ENCODE data around the gene STIM2. TPM values are rescaled to one million over a fixed set of nuclear protein-coding genes. Genes with fewer than 3 reads are reported as not detected.

STIM2 gene
- total RNA-seq, 6 experiments from 2014 or later: 9.1 to 14.6 (median 9.6) TPM

DNA sequence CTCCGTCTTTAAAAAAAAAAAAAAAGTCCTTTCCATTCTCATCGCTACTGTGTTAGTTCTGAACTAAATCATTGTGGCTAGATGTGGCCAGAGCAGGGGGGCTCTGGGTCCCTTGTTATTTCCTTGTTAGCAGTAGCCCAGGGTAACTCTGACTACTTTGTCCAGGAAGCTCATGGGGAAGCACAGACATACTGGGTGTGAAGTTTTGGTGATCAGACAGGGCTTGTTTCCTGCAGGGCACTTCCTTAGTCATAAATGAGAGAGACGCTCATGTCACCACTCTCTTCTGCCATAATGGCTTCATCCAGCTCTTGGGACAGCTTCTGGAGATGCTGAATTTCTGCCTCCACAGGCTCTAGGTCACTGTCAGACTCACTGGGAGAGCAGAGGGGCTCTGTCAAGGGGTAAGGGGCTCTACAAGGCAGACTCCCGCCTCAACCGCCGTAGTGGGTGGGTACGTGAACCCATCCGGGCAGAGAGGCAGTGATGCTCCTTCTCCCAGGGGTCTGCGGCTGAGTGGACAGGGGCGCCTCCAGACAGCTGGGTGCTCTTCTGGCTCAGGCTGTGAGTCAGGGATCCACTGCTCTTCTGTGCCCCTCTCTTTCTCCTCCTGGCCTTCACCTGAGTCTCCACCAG is 12.9 kb downstream of the STIM2 start:
- no peaks in the 10 kb centered on the region for H3K4me1 ChIP-seq
- H3K9me3 ChIP-seq: no peaks in the 10 kb centered on the region
- DNase-seq: no peak
- no peak overlapping the region for H3K4me3 ChIP-seq
- no peaks in the 10 kb centered on the region for H3K36me3 ChIP-seq
- intact Hi-C loops (cut with DNase I): no loop called here
- 60% methylated on average over 3 of the region's 10 CpGs for WGBS (ENCODE audit: insufficient coverage, low coverage, low lambda C conversion rate, missing lambda C conversion rate)
- H3K27me3 ChIP-seq: no peaks in the 10 kb centered on the region
- ATAC-seq: peak; percentile 55 to 67 (median 62)
- no peak overlapping the region for H3K27ac ChIP-seq
- no peak for TF ChIP-seq POLR2A (IDR thresholded peaks at IDR 0.05)
- no peak for TF ChIP-seq CTCF (IDR thresholded peaks at IDR 0.05)

GRCh38 chr4:26874110-26874509 is 13.5 kb downstream of the STIM2 start:
- Histone ChIP-seq H3K36me3 (no peaks in the 10 kb centered on the region), H3K27ac (no peak overlapping the region), H3K4me1 (no peaks in the 10 kb centered on the region), H3K4me3 (no peak overlapping the region), H3K9me3 (no peaks in the 10 kb centered on the region), H3K27me3 (no peaks in the 10 kb centered on the region)
- intact Hi-C loops (cut with DNase I): no loop called here
- TF ChIP-seq CTCF (IDR thresholded peaks at IDR 0.05): no peak
- no peak for TF ChIP-seq POLR2A (IDR thresholded peaks at IDR 0.05)
- peak in 2 of 4 donors; percentile 17 to 30 for ATAC-seq
- 88% methylated on average over 4 of the region's 7 CpGs for WGBS (ENCODE audit: insufficient coverage, low coverage, low lambda C conversion rate, missing lambda C conversion rate)
- peak in 1 of 3 donors; percentile 50 for DNase-seq

DNA sequence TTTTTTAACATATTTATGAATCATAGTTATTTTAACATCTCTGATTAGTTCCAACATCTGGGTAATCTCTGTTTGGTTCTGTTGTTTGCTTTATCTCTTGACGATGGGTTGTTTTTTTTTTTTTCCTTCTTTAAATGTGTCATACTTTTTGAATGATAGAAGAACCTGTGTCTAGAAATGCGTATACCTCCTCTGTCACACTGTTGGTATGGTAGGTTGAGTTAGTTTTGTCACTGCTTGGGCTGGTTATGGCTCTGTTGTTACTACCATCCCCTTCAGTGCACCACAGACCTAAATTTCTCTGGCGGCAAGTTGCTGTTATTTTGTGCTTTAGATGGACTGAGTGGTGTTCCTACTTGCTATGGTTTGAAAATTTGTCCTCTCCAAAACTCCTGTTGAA is 16.8 kb downstream of the STIM2 start:
- TF ChIP-seq POLR2A (IDR thresholded peaks at IDR 0.05): no peak
- no peak for TF ChIP-seq CTCF (IDR thresholded peaks at IDR 0.05)
- Histone ChIP-seq H3K4me1 (no peaks in the 10 kb centered on the region), H3K27ac (no peak overlapping the region), H3K36me3 (no peaks in the 10 kb centered on the region), H3K27me3 (no peaks in the 10 kb centered on the region), H3K4me3 (no peak overlapping the region), H3K9me3 (no peaks in the 10 kb centered on the region)
- DNase-seq (no peak), ATAC-seq (no peak)
- 85% methylated on average over 3 of the region's 3 CpGs for WGBS (ENCODE audit: insufficient coverage, low coverage, low lambda C conversion rate, missing lambda C conversion rate)
- intact Hi-C loops (cut with DNase I): no loop called here

DNA sequence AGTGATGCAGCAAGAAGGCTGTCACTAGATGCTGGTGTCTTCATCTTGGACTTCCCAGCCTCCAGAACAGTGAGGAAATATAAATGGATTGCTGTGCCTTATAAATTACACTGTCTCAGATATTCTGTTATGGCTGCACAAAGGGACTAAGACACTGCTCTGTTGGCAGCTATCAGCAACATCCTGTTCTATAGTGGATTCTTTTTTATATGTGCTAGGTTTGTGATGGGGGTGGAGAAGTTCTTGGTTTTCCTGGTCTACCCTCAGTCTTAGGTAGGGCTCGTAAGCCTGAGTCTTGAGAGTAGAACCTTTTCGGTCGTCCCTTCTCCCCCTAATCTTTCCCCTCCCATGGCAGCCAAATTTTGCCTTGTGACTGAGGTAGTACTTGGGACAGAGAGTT is 17.3 kb downstream of the STIM2 start:
- H3K27me3 ChIP-seq: no peaks in the 10 kb centered on the region
- TF ChIP-seq POLR2A (IDR thresholded peaks at IDR 0.05) (no peak), CTCF (IDR thresholded peaks at IDR 0.05) (no peak)
- DNase-seq (no peak), ATAC-seq (peak in 1 of 4 donors; percentile 13)
- H3K9me3 ChIP-seq: no peaks in the 10 kb centered on the region
- H3K4me1 ChIP-seq: no peaks in the 10 kb centered on the region
- H3K4me3 ChIP-seq: no peak overlapping the region
- 100% methylated on average over 3 of the region's 3 CpGs for WGBS (ENCODE audit: insufficient coverage, low coverage, low lambda C conversion rate, missing lambda C conversion rate)
- H3K27ac ChIP-seq: no peak overlapping the region
- no peaks in the 10 kb centered on the region for H3K36me3 ChIP-seq
- intact Hi-C loops (cut with DNase I): no loop called here

Data from right lobe of liver (tissue), 6 donors.